ENCODE results near the gene THEMIS. TPM values are rescaled to one million over a fixed set of nuclear protein-coding genes. Genes with fewer than 3 reads are reported as not detected.
"Not testable (repeated sequence)": the region's sequence is repeated elsewhere in the genome, so short reads cannot be mapped to it uniquely, and the experiment has no call there.

The THEMIS gene, protein sequence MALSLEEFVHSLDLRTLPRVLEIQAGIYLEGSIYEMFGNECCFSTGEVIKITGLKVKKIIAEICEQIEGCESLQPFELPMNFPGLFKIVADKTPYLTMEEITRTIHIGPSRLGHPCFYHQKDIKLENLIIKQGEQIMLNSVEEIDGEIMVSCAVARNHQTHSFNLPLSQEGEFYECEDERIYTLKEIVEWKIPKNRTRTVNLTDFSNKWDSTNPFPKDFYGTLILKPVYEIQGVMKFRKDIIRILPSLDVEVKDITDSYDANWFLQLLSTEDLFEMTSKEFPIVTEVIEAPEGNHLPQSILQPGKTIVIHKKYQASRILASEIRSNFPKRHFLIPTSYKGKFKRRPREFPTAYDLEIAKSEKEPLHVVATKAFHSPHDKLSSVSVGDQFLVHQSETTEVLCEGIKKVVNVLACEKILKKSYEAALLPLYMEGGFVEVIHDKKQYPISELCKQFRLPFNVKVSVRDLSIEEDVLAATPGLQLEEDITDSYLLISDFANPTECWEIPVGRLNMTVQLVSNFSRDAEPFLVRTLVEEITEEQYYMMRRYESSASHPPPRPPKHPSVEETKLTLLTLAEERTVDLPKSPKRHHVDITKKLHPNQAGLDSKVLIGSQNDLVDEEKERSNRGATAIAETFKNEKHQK
- not detected in 2 replicates for total RNA-seq (2014; rRNA removed; shearing (Covaris generic))
- not detected in 2 replicates for polyA plus RNA-seq (2014; cell fraction: nucleus; rRNA removed)

DNA sequence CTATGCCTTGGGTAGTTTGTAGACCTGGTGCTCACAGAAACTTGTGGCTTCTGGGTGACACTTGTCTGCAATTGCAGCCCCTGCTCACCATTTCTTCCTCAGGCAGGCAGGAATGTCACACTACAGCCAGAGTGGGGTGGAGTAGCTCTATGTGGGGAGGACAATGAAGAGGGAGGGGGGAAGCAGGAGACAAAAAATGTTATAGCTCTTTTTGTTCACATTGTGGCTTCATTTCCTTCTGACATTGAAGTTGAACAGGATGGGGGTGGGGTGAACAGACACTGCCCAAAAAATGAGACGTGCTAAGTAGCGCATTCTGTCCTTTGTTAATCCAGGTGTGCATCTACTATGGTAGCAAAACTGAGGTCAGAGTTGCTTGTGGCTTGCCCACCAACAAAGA lies at the start of gene THEMIS:
THEMIS (minus strand) TSS at position 124 of the 400 bp plus-strand sequence. CDS start 126 bp downstream, outside the sequence.
- no peak for DNase-seq (ENCODE audit: extremely low read depth, low read depth)

DNA sequence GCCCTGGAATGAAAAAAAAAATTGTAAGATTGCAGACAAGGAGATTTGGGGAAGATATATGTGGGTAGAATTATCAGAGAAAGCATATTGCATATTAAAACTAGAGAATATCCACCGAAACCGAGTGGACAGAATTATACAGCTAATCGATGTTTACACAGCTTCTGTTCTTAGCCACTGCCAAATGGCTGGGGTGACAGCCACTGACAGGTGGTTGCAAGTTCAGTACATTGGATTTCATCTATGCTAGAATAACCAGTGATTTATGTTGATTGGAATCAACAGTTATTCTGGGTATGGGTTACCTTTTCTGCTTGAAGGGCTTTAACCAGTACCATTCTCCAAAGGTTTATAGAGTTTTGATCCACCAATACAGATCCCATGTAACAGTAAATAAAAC lies 48.4 kb upstream of the THEMIS start:
- DNase-seq (ENCODE audit: extremely low read depth, low read depth): no peak

DNA sequence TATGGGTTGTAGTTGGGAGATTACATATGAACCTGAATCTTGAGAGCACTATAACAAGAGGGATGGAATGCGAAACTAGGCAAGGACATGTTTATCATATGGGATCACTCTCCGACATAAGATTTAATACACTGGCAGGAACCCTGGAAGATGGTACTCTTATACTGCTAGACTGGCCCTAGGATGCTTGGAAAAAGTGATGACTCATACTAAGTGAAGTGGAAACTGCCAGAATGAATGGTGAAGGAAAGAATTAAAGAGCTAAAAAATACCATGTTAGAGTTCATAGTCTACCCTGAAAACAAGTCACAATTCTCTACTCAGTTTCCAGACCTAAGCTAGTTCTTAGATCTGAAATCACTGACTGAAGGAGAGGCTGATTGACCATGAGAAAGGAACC lies 45.5 kb upstream of the THEMIS start:
- no peak for DNase-seq (ENCODE audit: extremely low read depth, low read depth)

DNA sequence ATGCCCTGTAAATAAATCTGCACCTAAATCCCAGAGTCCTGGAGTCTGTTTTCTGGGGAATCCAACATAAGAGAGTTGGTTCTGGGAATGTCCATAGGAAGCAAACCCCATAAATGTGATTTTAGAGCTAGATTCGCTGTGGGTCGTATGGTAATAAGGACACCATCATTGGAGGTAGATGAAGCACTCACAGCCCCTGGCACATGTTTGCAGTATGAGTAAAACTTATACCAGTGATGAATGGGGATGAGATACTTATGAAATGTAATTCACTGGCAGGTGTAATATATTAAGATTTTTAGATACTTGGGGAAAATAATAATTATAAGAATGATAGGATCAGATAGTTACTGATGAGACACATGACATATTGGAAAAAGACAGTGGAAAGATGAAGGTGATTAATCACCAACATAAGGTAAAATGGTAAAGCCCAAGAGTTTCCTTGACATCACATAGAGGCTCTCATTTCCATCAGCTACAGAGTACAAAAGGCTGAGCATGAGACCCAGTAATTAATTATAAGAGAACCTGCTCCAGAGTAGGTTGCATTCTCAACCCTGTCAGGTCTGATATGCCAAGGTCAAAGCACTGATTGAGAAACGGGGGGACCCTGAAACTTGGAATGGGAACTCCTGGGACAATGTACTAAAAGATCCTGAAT lies 44.7 kb upstream of the THEMIS start:
- DNase-seq (ENCODE audit: extremely low read depth, low read depth): no peak

DNA sequence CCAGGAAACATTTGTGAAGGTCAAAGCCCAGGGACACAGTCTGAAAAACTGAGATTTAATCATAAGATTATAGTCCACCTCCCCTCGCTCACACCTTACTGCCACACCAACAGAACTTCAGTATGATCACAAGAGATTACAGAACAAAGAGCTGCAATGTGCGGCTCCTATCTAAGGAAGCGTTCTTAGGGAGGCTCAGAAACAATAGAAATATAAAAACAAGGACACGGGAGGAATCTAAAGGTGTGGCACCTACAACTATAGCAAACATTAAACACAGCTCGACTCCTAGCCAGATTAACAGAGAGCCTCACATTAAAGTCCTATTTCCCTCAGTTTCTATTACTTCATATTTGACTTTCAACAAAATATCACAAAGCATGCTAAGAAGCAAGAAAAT lies 40.4 kb upstream of the THEMIS start:
- DNase-seq (ENCODE audit: extremely low read depth, low read depth): no peak

DNA sequence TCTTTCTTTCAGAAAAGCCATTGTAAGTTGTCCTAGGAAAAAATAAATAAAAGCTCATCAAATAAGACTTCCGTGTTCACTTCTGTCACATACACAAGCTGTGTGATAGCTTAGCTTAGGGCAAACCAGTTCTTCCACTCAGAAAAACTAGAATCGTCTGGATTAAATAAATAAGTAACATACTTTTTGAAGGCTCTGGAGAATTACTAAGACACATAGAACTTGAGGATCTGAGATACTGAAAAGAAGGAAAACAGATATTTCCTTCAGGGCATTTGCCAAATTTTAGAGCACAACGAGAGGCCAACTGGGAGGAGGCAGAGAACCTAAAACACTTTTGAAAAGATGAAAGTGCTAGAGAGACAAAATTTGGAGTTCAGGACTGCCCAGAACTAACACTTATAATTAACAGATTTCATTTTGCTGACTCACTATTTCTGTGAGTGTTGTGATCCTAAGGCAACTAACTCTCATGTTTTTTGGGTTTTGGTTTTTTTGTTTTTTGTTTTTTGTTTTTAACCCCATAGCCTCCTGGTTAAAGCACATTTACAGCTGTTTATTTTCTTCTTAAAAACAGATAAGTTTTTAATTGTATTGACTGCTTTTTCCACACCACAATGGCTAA lies 38.7 kb upstream of the THEMIS start:
- no peak for DNase-seq (ENCODE audit: extremely low read depth, low read depth)

DNA sequence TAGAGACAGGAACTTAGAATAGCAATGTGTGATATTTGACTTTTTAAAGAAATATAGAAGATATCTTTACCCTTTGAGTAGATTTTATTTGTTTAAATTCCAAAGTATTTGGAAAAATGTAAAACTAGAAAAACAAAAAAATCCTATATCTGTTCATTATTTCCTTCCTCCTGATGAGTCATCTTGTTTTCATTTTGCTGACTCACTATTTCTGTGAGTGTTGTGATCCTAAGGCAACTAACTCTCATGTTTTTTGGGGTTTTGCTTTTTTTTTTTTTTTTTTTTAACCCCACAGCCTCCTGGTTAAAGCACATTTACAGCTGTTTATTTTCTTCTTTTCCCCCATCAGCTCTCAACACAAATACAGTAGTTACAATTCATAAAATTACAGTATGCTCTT lies 37.8 kb upstream of the THEMIS start:
- peak; percentile 22 for DNase-seq (ENCODE audit: extremely low read depth, low read depth)

DNA sequence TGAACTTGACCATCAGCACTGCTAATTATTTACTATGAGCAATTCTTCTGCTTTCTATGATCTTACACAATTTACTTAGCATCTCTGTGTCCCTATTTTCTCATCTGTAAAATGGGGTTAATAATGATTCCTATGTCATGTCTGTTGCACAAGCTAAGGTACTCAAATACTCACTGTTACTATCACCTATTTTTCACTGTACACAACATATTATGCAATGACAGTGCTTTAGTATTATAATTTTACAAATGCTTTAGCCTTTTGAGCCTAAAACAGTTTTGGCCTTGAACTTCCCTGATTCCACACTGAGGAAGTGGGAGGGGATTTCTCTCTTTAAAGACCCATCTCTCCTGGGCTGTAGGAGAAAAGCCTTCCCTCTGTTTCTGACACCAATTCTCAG lies 36.9 kb upstream of the THEMIS start:
- DNase-seq (ENCODE audit: extremely low read depth, low read depth): no peak

DNA sequence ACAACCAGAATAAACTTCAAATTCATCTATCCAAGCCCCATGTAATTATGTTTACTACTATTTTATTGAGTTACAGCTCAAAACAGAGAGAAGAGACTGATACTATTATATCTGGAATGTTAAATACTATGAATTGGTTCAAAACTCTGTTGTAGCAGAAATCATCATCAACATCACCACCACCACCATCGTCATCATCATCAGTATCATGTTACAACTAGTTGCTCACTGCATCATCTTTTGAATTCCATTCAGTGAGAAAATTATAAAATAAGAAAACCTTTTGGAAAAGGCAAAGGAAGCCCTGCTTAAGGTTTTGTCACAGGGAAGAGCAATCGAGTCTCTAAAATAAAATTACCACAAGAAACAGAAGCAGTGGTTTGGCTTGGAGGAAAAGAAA lies 36.2 kb upstream of the THEMIS start:
- no peak for DNase-seq (ENCODE audit: extremely low read depth, low read depth)

DNA sequence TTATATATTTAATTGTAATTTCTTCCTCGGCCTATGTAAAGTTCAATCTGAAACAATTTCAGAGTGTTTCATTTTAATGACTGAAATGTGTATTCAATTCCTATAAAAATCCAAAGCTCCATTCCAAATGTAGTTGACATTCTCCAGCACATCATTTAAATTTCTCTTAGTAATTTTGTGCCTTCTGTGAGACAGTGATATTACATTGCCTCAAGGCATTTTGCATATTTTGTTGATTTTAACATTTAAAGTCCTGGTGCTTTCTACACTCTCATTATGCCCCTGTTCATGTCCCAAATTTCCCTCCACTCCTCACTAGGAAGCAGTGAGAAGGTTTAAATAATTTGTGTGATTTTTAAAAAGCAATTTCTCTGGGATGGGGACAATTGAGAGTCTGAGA lies 34.1 kb upstream of the THEMIS start:
- no peak for DNase-seq (ENCODE audit: extremely low read depth, low read depth)

DNA sequence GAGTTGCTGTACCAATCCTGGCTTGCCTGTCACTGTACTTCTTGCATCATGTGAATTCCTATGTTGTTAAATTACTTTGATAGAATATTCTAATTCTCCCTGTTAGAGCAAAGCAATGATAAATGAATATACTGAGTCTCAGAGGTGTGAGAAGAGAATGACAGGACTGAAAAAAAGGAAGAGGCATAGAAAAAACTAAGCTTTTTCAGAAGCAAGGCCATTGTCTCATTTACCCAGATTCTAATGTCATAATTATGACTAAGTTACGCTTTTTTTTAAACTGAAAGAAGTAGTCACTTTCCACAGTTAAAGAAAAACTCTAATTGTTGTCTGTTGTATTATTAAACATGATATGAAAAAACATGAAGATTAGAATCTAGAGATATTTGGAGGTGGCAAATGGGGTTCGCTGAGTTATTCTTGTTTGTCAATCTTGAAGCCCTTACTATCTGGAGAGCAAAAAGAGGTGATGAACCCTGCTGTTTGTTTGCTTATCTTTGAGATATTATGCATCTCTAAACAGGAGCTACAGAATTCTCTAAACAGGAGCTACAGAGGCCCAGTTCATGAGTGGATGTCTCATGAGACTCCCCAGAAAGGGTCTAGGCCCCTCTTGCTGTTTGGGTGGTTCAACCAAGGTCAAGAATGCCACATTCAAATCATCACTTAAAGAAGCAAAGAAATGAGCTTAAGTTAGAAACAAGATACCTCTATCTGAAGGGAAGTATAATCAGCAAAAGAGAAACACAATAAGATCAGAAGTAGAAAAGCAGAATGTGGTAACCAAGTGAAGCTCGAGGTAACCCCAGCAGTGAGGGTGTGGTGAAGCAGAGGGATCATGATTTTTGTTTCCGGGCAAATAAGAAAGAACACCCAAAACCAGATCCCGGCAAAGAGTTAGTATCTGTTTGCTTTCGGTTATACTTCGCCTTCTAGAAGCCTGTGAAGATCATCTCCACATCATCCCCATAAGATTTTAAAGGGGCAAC lies 33.3 kb upstream of the THEMIS start:
- DNase-seq (ENCODE audit: extremely low read depth, low read depth): no peak

DNA sequence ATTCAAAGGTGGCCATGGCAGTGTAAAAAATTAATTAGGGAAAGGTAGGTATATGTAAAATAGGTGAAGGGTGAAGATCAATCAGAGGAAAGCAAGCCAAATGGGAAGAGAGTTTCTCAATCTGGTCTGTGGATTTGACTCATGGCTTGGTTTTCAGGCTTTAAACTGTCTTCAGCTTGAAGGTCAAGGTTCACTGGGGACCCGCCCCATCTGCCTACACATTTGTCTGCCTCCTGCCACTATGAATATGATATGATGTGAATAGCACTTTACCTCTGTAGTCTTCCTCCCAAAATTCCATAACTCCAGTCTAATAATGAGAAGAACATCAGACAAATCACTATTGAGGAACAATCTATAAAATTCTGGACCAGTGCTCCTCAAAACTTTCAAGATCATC lies 32.3 kb upstream of the THEMIS start:
- no peak for DNase-seq (ENCODE audit: extremely low read depth, low read depth)

DNA sequence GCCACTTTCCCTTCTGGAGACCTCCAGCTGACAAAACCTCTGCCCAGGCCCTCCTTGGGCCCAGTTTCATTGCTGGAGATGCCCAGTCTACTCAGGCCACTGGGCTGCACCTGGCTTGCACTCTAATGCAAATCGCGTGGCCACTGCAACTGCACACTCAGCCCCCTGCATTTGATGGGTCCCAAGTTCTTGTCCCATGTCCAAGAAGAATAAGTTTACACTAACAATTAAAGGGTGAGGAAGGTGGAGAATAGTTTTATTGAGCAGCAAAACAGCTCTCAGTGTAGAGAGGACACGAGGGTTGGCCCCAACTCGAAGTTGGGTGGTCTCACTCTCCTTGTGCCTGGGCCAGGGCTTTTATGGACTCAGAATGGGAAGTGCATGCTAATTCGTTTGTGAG lies 31.9 kb upstream of the THEMIS start:
- DNase-seq (ENCODE audit: extremely low read depth, low read depth): no peak

DNA sequence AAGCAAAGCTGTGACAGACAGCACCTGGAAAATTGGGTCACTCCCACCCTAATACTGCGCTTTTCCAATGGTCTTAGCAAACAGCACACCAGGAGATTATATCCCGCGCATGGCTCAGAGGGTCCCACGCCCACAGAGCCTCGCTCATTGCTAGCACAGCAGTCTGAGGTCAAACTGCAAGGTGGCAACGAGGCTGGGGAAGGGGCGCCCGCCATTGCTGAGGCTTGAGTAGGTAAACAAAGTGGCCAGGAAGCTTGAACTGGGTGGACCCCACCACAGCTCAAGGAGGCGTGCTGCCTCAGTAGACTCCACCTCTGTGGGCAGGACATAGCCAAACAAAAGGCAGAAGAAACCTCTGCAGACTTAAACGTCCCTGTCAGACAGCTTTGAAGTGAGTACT lies 25.6 kb upstream of the THEMIS start:
- not testable (repeated sequence) for DNase-seq (ENCODE audit: extremely low read depth, low read depth)

DNA sequence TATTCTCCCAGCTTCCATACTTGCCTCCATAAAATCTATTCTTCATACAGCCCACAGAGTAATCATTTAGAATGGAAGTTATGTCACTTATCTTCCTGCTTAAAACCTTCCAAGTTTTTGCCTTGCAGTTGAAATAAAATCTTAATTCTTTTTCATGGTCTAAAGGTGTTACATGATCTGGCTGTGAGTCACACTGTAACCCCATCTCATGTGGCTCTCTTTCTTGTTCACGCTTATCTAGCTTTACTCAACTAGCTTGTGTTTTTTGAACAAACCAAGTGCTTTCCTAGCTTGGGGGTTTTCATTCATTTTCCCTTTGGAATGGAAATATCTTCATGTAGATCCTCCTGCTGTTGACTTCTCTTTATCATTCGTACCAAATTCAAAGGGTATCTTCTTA lies 23.6 kb upstream of the THEMIS start:
- DNase-seq (ENCODE audit: extremely low read depth, low read depth): no peak

DNA sequence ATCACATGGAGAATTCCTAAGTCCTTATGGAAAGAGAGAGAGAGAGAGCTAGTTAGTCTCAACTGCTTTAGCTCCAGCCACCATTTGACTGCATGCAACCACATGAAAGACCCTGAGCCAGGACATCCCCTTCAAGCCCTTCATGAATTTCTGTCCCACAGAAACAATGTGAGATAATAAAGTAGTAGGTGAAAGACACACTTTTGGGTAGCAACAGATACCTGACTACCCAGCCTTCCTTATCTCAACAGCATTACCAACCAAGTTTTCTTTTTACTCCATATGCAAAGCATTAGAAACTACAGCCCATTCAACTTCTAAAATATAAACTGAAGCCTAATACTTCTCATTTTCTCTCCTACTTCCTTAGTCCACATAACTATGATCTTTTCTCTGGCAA lies 23.2 kb upstream of the THEMIS start:
- DNase-seq (ENCODE audit: extremely low read depth, low read depth): no peak

DNA sequence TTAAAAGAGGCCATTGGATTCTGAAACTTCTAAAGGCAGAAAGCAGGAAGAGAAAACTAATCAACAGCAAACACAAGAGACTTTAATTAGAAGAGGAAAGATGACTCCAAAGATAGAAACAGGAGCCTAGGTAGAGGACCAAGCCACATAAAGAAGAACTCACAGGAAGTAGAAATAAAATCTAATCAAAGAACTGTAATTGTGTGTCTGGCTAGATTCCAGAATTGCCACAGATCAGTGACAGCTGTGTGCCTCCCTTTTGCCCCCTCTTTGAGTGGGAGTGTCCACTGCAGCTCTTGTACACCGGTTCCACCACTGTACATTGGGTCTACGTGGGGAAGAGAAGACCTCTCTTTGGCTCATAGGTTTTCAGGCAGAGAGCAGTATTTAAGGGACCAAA lies 22.3 kb upstream of the THEMIS start:
- no peak for DNase-seq (ENCODE audit: extremely low read depth, low read depth)

DNA sequence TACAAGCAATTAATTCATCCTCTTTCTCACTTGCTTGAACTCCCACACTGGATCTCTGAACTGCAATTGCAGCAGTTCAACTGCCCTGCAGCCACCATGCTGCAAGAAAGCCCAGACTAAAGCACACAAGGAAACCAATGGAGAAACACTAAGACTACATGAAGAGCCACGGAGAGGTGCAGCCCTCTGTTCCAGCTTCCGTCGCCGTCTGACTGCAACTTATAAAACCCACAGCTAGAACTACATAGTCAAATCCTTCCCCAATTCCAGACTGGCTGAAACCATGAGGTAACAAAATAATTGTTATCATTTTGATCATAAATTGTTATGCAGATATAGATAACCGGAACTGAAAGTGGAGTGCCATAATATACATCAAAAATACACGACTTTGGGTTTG lies 21.1 kb upstream of the THEMIS start:
- no peak for DNase-seq (ENCODE audit: extremely low read depth, low read depth)

DNA sequence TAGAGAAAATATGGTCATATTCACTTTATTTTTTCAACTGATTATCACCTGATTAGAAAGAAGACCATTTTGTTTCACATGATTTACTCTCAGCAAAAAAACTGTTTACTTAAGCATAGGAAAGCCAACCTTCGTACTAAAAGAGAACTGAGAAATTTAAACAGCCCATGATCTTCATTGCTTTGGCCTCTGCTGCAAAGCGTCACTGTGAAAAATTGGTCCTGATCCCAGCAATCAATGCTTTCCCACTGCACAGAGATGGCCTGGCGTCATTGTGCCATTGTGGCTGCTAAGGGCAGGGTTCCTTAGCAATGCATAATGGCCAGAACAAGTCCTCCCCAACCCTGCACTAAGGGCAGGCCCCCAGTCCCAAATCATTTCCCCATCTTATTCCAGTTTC lies 19.9 kb upstream of the THEMIS start:
- DNase-seq (ENCODE audit: extremely low read depth, low read depth): no peak
